Astrocyte (in vitro differentiated cells and primary cell): Measurements from ENCODE around the gene GTPBP10.

Source experiments
- EZH2 ChIP-seq: IDR thresholded peaks from 2 replicates; pipeline ENCODE4 v1.6.1; 2012; ENCODE audit warnings: mild to moderate bottlenecking, low read length, inconsistent platforms; ENCODE audit not compliant: insufficient read depth
- TF ChIP-seq, protein P1 (sequence below): IDR thresholded peaks from 2 replicates; pipeline ENCODE4 v1.5.1; 2011; ENCODE audit warnings: low read depth, mild to moderate bottlenecking, inconsistent platforms, low read length, moderate library complexity; ENCODE audit not compliant: insufficient read depth

DNA sequence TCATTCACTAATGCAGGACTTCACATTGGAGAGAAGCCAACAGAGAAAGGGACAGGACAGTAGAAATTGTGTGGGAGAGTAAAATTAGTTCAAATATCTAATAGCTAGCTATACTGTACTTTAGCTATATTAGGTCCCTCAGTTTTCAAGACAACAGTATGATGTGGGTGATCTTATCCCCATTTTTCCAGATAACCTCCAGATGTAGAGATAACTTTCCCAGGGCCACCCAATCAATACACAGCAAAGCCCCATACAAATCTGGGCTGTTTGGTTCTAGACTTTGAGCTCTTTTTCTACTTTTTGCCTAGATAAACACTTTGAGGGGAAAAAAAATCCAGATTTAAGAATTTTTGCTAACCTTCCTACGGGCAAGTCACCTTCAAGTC, 56.3 kb downstream of the GTPBP10 start:
- TF ChIP-seq, protein P1, sequence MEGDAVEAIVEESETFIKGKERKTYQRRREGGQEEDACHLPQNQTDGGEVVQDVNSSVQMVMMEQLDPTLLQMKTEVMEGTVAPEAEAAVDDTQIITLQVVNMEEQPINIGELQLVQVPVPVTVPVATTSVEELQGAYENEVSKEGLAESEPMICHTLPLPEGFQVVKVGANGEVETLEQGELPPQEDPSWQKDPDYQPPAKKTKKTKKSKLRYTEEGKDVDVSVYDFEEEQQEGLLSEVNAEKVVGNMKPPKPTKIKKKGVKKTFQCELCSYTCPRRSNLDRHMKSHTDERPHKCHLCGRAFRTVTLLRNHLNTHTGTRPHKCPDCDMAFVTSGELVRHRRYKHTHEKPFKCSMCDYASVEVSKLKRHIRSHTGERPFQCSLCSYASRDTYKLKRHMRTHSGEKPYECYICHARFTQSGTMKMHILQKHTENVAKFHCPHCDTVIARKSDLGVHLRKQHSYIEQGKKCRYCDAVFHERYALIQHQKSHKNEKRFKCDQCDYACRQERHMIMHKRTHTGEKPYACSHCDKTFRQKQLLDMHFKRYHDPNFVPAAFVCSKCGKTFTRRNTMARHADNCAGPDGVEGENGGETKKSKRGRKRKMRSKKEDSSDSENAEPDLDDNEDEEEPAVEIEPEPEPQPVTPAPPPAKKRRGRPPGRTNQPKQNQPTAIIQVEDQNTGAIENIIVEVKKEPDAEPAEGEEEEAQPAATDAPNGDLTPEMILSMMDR: no peak
- TF ChIP-seq EZH2: no peak
